Measurements from ENCODE around the gene SH3RF2.

The SH3RF2 gene

DNA sequence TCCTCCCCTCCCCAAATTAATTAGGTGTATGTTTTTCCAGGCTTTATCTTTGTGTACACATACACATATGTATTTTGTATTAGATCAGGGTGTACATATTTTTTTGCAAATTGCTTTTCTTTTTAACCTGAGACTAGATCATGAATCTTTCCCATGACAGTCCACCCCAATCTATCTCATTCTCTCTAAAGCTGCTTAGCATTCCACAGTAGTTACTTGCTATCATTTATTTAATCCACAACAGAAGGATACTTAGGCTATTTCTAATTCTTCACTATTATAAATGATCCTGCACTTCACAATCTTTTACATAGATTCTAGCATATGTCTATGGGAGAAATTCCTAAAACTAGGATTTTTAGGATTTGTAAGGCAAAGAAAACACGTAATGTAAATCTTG lies 43.9 kb downstream of the SH3RF2 start:
- DNase-seq = no peak
- no peaks in the 10 kb centered on the region for H3K27me3 ChIP-seq (replicated peaks; ENCODE audit: insufficient read depth, low read length)
- H3K4me3 ChIP-seq (ENCODE audit: low read length) = no peak overlapping the region
- H3K9ac ChIP-seq (ENCODE audit: low read length) = no peak overlapping the region
- no peaks in the 10 kb centered on the region for H4K20me1 ChIP-seq (ENCODE audit: insufficient read depth, low read length)
- no peaks in the 10 kb centered on the region for H3K36me3 ChIP-seq (replicated peaks; ENCODE audit: insufficient read depth, low read length)
- TF ChIP-seq, protein P1, sequence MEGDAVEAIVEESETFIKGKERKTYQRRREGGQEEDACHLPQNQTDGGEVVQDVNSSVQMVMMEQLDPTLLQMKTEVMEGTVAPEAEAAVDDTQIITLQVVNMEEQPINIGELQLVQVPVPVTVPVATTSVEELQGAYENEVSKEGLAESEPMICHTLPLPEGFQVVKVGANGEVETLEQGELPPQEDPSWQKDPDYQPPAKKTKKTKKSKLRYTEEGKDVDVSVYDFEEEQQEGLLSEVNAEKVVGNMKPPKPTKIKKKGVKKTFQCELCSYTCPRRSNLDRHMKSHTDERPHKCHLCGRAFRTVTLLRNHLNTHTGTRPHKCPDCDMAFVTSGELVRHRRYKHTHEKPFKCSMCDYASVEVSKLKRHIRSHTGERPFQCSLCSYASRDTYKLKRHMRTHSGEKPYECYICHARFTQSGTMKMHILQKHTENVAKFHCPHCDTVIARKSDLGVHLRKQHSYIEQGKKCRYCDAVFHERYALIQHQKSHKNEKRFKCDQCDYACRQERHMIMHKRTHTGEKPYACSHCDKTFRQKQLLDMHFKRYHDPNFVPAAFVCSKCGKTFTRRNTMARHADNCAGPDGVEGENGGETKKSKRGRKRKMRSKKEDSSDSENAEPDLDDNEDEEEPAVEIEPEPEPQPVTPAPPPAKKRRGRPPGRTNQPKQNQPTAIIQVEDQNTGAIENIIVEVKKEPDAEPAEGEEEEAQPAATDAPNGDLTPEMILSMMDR (IDR thresholded peaks at IDR 0.05; ENCODE audit: low read length) = no peak
- no peak for TF ChIP-seq EZH2 (optimal IDR thresholded peaks at IDR 0.05; ENCODE audit: low read depth, low read length)
- no peak for TF ChIP-seq EZH2phosphoT487 (IDR thresholded peaks at IDR 0.05; ENCODE audit: low read length)
- H3K4me1 ChIP-seq (ENCODE audit: low read length) = peaks cover 18% of the 10 kb centered on the region
- H3K9me2 ChIP-seq (replicated peaks; ENCODE audit: insufficient read depth, low read length) = no peaks in the 10 kb centered on the region
- no peak overlapping the region for H2AFZ ChIP-seq (ENCODE audit: low read length)
- no peak overlapping the region for H3K27ac ChIP-seq (ENCODE audit: low read length)
- H3K4me2 ChIP-seq (ENCODE audit: low read depth, low read length) = no peak overlapping the region
- no peaks in the 10 kb centered on the region for H3K79me2 ChIP-seq (ENCODE audit: low read length)
- H3F3A ChIP-seq (ENCODE audit: insufficient read depth, low read length) = no peaks in the 10 kb centered on the region
- no peaks in the 10 kb centered on the region for H3K9me3 ChIP-seq (replicated peaks; ENCODE audit: insufficient read depth, low read length)

DNA sequence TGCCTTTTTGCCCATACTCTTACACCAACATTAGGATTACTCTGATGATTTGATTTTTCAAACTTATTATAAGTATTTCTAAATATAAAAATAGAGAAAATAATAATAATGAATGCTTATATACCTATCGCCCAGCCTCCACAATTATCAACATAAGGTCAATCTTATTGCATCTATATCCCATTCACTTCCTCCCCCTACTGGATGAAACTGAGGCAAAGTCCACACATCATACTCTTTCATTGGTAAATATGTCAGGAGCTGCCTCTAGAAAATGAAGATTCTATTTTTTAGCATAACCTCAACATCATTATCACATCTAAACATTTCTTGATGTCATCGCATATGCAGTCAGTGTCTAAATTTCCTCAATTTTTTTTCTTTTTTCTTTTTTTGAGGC lies 44.3 kb downstream of the SH3RF2 start:
- no peak overlapping the region for H3K9ac ChIP-seq (ENCODE audit: low read length)
- no peak overlapping the region for H2AFZ ChIP-seq (ENCODE audit: low read length)
- no peaks in the 10 kb centered on the region for H3K79me2 ChIP-seq (ENCODE audit: low read length)
- H4K20me1 ChIP-seq (ENCODE audit: insufficient read depth, low read length) = no peaks in the 10 kb centered on the region
- H3K4me2 ChIP-seq (ENCODE audit: low read depth, low read length) = no peak overlapping the region
- no peaks in the 10 kb centered on the region for H3K9me2 ChIP-seq (replicated peaks; ENCODE audit: insufficient read depth, low read length)
- DNase-seq = no peak
- no peaks in the 10 kb centered on the region for H3K36me3 ChIP-seq (replicated peaks; ENCODE audit: insufficient read depth, low read length)
- peaks cover 14% of the 10 kb centered on the region for H3K4me1 ChIP-seq (ENCODE audit: low read length)
- no peaks in the 10 kb centered on the region for H3F3A ChIP-seq (ENCODE audit: insufficient read depth, low read length)
- no peaks in the 10 kb centered on the region for H3K27me3 ChIP-seq (replicated peaks; ENCODE audit: insufficient read depth, low read length)
- no peaks in the 10 kb centered on the region for H3K9me3 ChIP-seq (replicated peaks; ENCODE audit: insufficient read depth, low read length)
- TF ChIP-seq EZH2phosphoT487 (IDR thresholded peaks at IDR 0.05; ENCODE audit: low read length) (no peak), EZH2 (optimal IDR thresholded peaks at IDR 0.05; ENCODE audit: low read depth, low read length) (no peak)
- TF ChIP-seq, protein P1 (IDR thresholded peaks at IDR 0.05; ENCODE audit: low read length) = no peak
- no peak overlapping the region for H3K4me3 ChIP-seq (ENCODE audit: low read length)
- no peak overlapping the region for H3K27ac ChIP-seq (ENCODE audit: low read length)

DNA sequence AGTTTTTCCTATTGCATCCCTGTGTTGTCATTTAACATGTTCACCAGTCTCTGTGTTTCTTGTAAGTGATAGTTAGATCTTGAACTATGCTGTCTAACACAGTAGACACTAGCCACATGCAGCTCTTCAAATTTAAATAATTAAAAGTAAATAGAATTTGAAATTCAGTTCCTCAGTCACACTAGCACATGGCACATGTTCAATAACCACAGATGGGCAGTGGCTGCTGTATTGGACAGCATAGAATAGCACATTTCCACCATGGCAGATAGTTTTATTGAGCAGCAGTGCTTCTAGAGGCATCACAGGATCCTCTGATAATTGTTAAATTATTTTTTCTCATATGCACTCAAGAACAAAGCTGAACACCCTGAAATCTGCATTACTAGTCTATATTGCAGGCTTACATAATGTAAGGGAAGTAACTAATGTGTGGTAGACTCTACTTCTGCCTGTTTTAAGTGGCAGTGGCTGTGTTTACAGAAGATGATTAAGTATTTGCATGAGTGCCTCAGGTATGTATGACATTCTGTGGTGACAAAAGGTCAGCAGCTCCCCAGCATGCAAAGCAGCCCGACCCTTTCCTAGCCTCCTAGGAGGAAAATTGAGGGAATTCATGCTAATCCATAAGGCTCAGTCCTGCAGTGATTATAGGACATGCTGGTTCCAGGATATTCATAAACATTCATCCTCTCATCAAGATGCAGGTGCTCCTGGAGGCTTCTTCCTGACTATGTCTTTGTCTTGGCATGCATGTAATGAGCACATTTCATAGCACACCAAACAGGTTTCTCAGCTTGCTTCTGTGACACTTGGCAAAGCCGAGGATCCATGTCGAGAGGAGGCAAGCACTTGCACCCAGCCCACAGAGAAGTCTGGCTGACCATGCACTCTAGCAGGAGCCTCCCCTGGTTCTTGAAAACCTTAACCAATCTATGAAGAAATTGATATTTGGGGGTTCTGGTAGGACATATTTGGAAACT lies 45.5 kb downstream of the SH3RF2 start:
- no peak overlapping the region for H3K9ac ChIP-seq (ENCODE audit: low read length)
- no peaks in the 10 kb centered on the region for H3F3A ChIP-seq (ENCODE audit: insufficient read depth, low read length)
- H3K9me3 ChIP-seq (replicated peaks; ENCODE audit: insufficient read depth, low read length) = no peaks in the 10 kb centered on the region
- H3K79me2 ChIP-seq (ENCODE audit: low read length) = no peaks in the 10 kb centered on the region
- no peaks in the 10 kb centered on the region for H3K27me3 ChIP-seq (replicated peaks; ENCODE audit: insufficient read depth, low read length)
- no peak overlapping the region for H2AFZ ChIP-seq (ENCODE audit: low read length)
- H4K20me1 ChIP-seq (ENCODE audit: insufficient read depth, low read length) = no peaks in the 10 kb centered on the region
- no peaks in the 10 kb centered on the region for H3K36me3 ChIP-seq (replicated peaks; ENCODE audit: insufficient read depth, low read length)
- H3K4me3 ChIP-seq (ENCODE audit: low read length) = no peak overlapping the region
- DNase-seq = no peak
- H3K4me2 ChIP-seq (ENCODE audit: low read depth, low read length) = no peak overlapping the region
- no peak overlapping the region for H3K27ac ChIP-seq (ENCODE audit: low read length)
- TF ChIP-seq EZH2 (optimal IDR thresholded peaks at IDR 0.05; ENCODE audit: low read depth, low read length) (no peak), EZH2phosphoT487 (IDR thresholded peaks at IDR 0.05; ENCODE audit: low read length) (no peak)
- TF ChIP-seq, protein P1 (IDR thresholded peaks at IDR 0.05; ENCODE audit: low read length) = no peak
- no peaks in the 10 kb centered on the region for H3K9me2 ChIP-seq (replicated peaks; ENCODE audit: insufficient read depth, low read length)
- H3K4me1 ChIP-seq (ENCODE audit: low read length) = peaks cover 3% of the 10 kb centered on the region
